Stimulated activated memory B cell treated with anti-CD40 and anti-IgM and Interleukin-4, amounts not matched to agents 10 μg/mL and 1 μg/mL and 100 μg/mL, for 72 hours (primary cell): Measurements from ENCODE around the gene ZNF850.
A peak's percentile ranks its signal among the peaks of the same experiment; 100 is the strongest.
"Not testable (repeated sequence)": the region's sequence is repeated elsewhere in the genome, so short reads cannot be mapped to it uniquely, and the experiment has no call there.

ENCODE experiments used
- ATAC-seq: fragments of 150-1000 bp; cut with Tn5 transposase; 2 replicates; pipeline ENCODE4 v1.10.0; 2021
- H3K27ac Mint-ChIP-seq: one replicate; pipeline ENCODE4 v1.8.0; 2022; ENCODE audit warnings: mild to moderate bottlenecking, mixed read lengths
- H3K27me3 Mint-ChIP-seq: one replicate; pipeline ENCODE4 v1.8.0; 2022; ENCODE audit warnings: mixed read lengths
- H3K36me3 Mint-ChIP-seq: one replicate; pipeline ENCODE4 v1.8.0; 2022; ENCODE audit warnings: mixed read lengths
- H3K4me1 Mint-ChIP-seq: one replicate; pipeline ENCODE4 v1.8.0; 2022; ENCODE audit warnings: mixed read lengths
- H3K4me3 Mint-ChIP-seq: one replicate; pipeline ENCODE4 v1.8.0; 2022; ENCODE audit warnings: mild to moderate bottlenecking, moderate library complexity, mixed read lengths
- H3K9me3 Mint-ChIP-seq: one replicate; pipeline ENCODE4 v1.8.0; 2022; ENCODE audit warnings: mixed read lengths

ZNF850 gene

DNA sequence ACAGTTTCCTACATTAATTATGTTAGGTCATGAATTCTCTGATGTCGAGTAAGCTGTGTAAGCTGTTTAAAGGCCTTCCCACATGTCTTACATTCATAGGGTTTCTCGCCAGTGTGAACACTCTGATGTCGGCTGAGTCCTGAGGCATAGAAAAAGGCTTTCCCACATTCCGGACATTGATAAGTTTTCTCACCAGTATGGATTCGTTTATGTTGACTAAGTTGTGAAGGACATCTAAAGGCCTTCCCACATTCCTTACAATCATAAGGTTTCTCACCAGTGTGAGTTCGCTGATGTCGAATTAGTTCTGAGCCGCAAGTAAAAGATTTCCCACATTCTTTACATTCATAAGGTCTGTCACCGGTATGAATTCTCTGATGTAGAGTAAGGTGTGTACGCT, 24.9 kb downstream of the ZNF850 start:
- Mint-ChIP-seq H3K9me3 (peaks cover 20% of the 10 kb centered on the region), H3K36me3 (peaks cover 85% of the 10 kb centered on the region)
- no peak for ATAC-seq

DNA sequence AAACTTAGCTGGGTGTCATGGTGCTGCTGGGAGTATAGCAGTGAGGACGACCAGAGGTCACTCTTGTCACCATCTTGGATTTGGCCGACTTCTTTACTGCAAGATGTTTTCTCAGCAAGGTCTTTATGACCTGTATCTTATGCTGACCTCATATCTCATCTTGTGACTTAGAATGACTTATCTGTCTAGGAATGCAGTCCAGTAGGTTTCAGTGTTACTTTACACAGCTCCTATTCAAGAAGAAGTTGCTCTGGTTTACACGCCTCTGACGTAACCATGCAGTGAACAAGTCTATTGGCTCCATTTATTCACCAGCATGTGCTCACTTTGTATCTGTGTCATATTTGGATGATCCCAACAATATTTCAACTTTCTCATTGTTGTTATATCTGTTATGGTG, 26.7 kb downstream of the ZNF850 start:
- H3K4me1 Mint-ChIP-seq, result no peaks in the 10 kb centered on the region
- no peak overlapping the region for H3K27ac Mint-ChIP-seq
- H3K4me3 Mint-ChIP-seq, result no peak overlapping the region
- H3K27me3 Mint-ChIP-seq, result no peaks in the 10 kb centered on the region
- H3K9me3 Mint-ChIP-seq, result peaks cover 17% of the 10 kb centered on the region
- peaks cover 82% of the 10 kb centered on the region for H3K36me3 Mint-ChIP-seq
- no peak for ATAC-seq

More for the DNA sequence above, 24.9 kb downstream of the ZNF850 start:
- Mint-ChIP-seq H3K27me3 (no peaks in the 10 kb centered on the region), H3K4me1 (no peaks in the 10 kb centered on the region), H3K27ac (no peak overlapping the region), H3K4me3 (no peak overlapping the region)

DNA sequence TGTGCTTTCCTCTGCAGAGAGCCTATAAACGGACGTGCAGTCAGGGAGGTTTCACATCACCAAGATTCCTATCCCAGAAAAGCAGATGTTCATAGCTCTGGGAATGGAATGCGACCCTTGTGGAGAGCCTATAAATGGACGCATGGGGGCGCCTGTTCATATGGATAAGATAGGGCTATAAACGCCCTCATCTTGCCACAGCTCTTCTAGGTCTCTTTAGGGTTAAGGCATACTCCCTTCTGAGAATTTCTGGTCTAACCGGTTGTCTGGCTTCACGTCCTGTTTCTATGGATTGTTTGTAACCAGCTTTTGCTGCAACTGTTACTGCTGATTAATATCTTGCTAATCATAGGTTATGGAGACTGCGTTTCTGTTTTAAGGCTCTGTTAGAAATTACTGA, 36.4 kb downstream of the ZNF850 start:
- H3K27ac Mint-ChIP-seq, ATAC-seq, H3K4me3 Mint-ChIP-seq, H3K27me3 Mint-ChIP-seq, H3K4me1 Mint-ChIP-seq: not testable (repeated sequence)
- Mint-ChIP-seq H3K9me3 (peaks cover 48% of the 10 kb centered on the region), H3K36me3 (peaks cover 85% of the 10 kb centered on the region)

DNA sequence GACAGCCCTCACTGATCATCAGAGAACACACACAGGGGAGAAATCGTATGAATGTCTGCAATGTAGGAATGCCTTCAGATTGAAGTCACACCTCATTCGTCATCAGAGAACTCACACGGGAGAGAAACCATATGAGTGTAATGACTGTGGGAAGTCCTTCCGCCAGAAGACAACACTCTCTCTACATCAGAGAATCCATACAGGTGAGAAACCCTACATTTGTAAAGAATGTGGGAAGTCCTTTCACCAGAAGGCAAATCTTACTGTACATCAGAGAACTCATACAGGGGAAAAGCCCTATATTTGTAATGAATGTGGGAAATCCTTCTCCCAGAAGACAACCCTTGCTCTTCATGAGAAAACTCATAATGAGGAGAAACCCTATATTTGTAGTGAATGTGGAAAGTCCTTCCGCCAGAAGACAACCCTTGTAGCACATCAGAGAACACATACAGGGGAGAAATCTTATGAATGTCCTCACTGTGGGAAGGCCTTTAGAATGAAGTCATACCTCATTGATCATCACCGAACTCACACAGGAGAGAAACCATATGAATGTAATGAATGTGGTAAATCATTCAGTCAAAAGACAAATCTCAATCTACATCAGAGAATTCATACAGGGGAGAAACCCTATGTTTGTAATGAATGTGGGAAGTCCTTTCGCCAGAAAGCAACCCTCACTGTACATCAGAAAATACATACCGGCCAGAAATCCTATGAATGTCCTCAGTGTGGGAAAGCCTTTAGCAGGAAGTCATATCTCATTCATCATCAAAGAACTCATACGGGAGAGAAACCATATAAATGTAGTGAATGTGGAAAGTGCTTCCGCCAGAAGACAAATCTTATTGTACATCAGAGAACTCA, 52.7 kb downstream of the ZNF850 start:
- H3K36me3 Mint-ChIP-seq, result peaks cover 81% of the 10 kb centered on the region
- H3K4me1 Mint-ChIP-seq, result no peaks in the 10 kb centered on the region
- no peak overlapping the region for H3K27ac Mint-ChIP-seq
- no peak for ATAC-seq
- no peaks in the 10 kb centered on the region for H3K27me3 Mint-ChIP-seq
- H3K4me3 Mint-ChIP-seq, result no peak overlapping the region
- peaks cover 26% of the 10 kb centered on the region for H3K9me3 Mint-ChIP-seq

DNA sequence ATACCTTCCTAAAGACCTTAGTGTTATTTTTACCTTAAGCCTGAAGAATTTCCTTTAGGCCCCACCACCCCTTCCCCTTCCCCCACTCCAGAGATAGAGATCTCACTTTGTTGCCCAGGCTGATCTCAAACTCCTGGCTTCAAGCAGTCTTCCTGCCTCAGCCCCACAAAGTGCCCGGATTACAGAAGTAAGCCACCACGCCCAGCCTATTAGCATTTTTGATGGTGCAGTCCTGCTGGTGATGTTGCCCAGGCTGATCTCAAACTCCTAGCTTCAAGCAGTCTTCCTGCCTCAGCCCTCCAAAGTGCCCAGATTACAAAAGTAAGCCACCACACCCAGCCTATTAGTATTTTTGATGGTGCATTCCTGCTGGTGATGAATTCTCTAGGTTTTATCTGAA, 63.2 kb downstream of the ZNF850 start:
- Mint-ChIP-seq H3K4me1 (no peaks in the 10 kb centered on the region), H3K4me3 (no peak overlapping the region), H3K27me3 (no peaks in the 10 kb centered on the region), H3K9me3 (peaks cover 28% of the 10 kb centered on the region), H3K36me3 (peaks cover 98% of the 10 kb centered on the region), H3K27ac (no peak overlapping the region)
- no peak for ATAC-seq

DNA sequence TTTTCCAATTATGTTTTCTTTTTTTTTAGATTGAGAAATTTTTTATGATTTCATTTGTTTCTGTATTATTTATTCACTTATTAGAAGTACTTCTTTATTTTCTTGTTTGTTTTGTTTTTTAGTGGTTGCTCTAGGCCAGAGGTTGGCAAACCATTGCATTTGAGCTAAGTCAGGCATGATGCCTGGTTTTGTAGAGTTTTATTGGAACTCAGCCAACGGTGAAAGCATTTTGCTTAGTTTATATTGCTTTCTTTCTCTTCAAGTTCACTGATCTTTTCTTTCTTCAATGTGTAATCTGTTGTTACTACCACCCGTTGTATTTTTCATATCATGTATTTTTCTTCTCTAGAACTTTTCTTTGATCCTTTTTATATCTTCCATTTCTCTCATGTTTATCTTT, 65.5 kb downstream of the ZNF850 start:
- Mint-ChIP-seq H3K9me3 (peaks cover 25% of the 10 kb centered on the region), H3K4me3 (no peak overlapping the region), H3K4me1 (no peaks in the 10 kb centered on the region), H3K36me3 (peaks cover 95% of the 10 kb centered on the region), H3K27ac (no peak overlapping the region), H3K27me3 (no peaks in the 10 kb centered on the region)
- no peak for ATAC-seq

DNA sequence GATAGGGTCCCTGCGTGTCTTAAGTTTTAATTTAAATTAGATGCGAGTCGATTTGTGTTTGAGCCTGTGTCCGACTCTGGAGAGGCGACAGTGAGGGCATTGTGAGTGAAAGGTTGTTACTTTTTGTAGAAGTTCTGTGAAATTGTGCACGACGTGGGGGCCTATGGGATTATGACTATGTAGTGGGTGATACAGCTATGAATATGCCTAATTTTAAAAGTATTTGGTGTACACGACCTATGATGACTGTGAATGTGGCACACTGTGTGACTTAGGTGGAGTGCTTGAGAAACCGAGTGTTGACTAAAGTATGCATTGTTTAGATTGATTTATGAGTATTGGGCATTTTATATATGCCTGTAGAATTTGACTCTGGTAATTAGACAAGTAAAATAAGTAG, 84.5 kb downstream of the ZNF850 start:
- Mint-ChIP-seq H3K27me3 (no peaks in the 10 kb centered on the region), H3K4me1 (peaks cover 36% of the 10 kb centered on the region), H3K36me3 (peaks cover 63% of the 10 kb centered on the region), H3K27ac (peak overlapping the region; percentile 87), H3K9me3 (peaks cover 3% of the 10 kb centered on the region), H3K4me3 (peak overlapping the region; percentile 96)
- no peak for ATAC-seq

DNA sequence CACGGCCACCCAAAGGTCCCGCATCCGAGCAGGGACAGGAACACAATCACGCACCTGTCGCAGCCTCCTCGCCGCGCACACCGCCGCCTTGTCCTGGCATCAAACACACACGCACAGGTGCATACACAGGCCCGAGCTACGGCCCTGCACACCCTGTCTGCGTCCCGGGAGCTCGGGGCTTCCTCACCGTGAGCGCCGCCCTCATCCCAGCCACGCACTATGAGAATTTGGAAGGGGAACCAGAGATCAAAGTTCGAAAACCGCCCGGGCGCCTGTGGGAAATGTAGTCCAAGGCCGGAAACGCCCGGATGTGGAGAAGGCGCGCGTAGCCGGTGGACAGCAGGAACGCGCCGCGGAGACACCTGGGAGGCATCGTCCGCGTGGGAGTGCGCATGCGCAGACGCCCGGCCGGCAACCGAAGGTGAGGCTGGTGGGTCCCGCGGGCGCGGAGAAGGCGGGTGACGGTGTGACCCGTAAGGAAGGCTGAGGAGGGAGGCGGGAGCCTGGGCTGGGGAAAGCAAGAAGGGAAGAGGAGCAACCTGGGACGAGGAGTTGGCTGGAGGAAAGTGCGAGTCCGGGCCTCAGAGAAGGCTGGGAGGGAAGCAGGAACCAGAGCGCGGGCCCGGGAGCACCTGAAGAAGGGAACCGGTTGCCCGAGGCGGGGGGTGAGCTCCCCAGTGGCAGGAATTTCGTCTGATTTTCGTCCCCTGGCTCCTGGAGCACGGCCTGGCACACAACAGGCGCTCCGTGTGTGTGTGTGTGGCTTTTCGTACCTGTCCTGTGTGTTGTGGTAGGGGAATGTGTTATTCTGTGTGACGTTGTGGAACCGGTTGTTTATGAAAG, 85.2 kb downstream of the ZNF850 start, which contains the start of gene ZNF567:
Gene ZNF567 (plus strand): TSS at position 399 of the 843 bp plus-strand sequence. CDS start 7,256 bp downstream, outside the sequence.
- H3K36me3 Mint-ChIP-seq, result peaks cover 63% of the 10 kb centered on the region
- ATAC-seq, result peak; percentile 98
- H3K9me3 Mint-ChIP-seq, result peaks cover 6% of the 10 kb centered on the region
- H3K27ac Mint-ChIP-seq, result peak within 1 kb of the TSS; percentile 87
- H3K27me3 Mint-ChIP-seq, result no peaks in the 10 kb centered on the region
- peak within 1 kb of the TSS; percentile 96 for H3K4me3 Mint-ChIP-seq
- peaks cover 36% of the 10 kb centered on the region for H3K4me1 Mint-ChIP-seq

DNA sequence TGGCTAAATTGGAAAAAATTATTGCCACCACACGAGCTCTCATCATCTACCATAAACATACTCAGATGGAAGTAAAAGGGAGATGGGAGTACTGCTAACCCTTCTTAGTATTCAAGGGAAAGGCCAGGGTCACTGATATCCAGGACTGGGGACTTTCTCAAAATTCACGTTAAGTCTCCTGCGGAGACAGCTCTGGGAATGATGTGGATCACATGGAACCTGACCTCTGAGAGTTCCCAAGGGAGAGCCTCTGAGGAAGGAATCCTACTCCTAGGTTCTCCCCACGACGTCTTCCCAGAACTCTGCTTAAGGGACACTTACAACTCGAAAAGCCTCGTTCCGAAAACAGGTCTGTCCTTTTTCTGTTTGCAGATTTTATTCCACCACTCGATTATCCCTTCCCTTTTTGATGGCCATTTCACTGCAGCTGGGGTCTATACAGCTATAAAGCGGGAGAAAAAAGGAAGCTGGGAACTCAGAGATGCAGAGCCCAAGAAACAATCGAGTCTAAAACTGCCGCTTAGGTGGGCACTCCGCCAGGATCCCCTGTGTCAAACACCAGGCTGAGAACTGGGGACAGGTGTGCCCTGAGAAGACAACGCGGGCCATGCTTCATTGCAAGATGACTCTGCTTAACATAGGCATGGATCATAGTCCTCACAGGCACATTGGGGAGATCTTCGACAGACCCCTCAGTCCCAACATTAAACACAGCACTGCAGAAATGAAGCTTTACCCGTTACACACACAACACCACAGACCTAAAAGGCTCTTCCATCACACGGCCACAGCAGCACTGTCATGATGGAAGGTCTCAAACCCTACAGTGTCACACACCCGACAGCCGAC, 86.0 kb downstream of the ZNF850 start:
- peak overlapping the region; percentile 96 for H3K4me3 Mint-ChIP-seq
- peaks cover 63% of the 10 kb centered on the region for H3K36me3 Mint-ChIP-seq
- no peak for ATAC-seq
- H3K27me3 Mint-ChIP-seq, result no peaks in the 10 kb centered on the region
- peaks cover 36% of the 10 kb centered on the region for H3K4me1 Mint-ChIP-seq
- peaks cover 6% of the 10 kb centered on the region for H3K9me3 Mint-ChIP-seq
- H3K27ac Mint-ChIP-seq, result peak overlapping the region; percentile 87

DNA sequence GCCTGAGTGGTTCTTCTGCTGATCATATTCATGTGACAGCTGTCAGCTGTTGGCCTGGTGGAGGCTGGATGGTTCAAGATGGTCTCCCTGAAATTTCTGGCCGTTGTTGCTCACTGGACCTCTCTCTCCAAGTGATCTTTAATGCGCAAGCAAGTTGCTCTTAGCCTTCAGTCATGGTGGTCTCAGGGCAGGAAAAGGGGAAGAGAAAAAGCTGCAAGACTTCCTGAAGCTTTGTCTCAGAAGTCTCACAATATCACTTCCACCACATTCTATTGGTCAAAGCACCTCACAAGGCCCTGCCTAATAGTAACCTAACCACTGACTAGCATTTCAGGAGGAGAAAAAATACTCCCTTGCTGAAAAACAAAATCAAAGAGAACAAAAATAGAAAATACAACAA, 86.8 kb downstream of the ZNF850 start:
- peak overlapping the region; percentile 96 for H3K4me3 Mint-ChIP-seq
- peaks cover 6% of the 10 kb centered on the region for H3K9me3 Mint-ChIP-seq
- H3K27me3 Mint-ChIP-seq, result no peaks in the 10 kb centered on the region
- H3K36me3 Mint-ChIP-seq, result peaks cover 63% of the 10 kb centered on the region
- H3K4me1 Mint-ChIP-seq, result peaks cover 36% of the 10 kb centered on the region
- peak overlapping the region; percentile 87 for H3K27ac Mint-ChIP-seq
- no peak for ATAC-seq

DNA sequence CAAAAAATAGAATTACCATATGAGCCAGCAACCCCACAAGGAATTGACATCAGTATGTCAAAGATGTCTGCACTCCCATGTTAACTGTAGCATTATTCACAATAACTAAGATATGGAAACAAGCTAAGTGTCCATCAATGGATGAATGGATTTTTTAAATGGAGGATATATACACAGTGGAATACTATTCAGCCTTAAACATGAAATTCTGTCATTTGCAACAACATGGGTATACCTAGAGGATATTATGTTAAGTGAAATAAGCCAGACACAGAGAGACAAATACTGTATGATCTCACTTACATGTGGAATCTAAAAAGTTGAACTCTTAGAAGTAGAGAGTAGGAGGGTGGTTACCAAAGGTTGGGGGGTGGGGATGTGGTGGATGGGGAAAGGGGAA, 93.2 kb downstream of the ZNF850 start:
- Mint-ChIP-seq H3K4me3 (no peak overlapping the region), H3K36me3 (peaks cover 62% of the 10 kb centered on the region), H3K9me3 (peaks cover 12% of the 10 kb centered on the region), H3K27ac (no peak overlapping the region), H3K27me3 (no peaks in the 10 kb centered on the region), H3K4me1 (peaks cover under 1% of the 10 kb centered on the region)
- ATAC-seq, result no peak

DNA sequence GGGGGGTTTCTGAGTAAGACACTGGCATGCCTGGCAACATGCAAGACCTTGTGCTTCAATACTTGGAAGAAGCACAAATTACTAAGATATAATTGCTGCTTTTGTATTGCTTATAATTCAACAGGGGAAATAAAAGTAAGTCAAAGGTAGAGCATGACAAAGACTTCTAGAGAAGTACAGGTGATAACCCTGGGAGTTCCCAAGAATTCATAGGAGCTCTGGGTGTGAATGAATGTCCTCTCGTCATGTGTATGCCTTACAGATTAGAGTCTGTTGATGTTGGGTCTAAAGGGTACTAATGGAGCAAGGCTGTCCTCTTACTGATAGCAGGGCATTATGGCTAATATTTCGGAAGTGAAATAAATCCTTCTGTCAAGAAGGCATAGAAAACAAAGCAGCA, 98.4 kb downstream of the ZNF850 start:
- no peak for ATAC-seq
- peaks cover 9% of the 10 kb centered on the region for H3K9me3 Mint-ChIP-seq
- no peak overlapping the region for H3K27ac Mint-ChIP-seq
- peaks cover 8% of the 10 kb centered on the region for H3K4me1 Mint-ChIP-seq
- peaks cover 59% of the 10 kb centered on the region for H3K36me3 Mint-ChIP-seq
- no peak overlapping the region for H3K4me3 Mint-ChIP-seq
- no peaks in the 10 kb centered on the region for H3K27me3 Mint-ChIP-seq

DNA sequence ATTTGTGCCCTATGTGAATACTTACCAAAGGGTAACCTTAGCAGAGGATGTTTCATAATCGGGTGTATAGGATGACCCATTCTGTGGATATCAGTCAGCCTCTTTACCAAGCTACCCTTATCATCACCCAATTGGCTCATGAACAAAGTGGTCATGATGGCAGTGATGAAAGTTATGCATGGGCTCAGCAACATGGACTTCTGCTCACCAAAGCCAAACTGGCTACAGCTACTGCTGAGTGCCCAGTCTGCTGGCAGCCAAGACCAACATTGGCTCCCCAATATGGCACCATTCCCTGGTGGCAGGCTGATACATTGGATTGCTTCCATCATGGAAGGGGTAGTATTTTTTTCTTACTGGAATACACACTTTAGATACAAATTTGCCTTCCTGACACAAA, 100.2 kb downstream of the ZNF850 start:
- Mint-ChIP-seq H3K27ac (no peak overlapping the region), H3K9me3 (peaks cover 14% of the 10 kb centered on the region), H3K36me3 (peaks cover 52% of the 10 kb centered on the region), H3K4me1 (peaks cover 21% of the 10 kb centered on the region), H3K4me3 (no peak overlapping the region), H3K27me3 (no peaks in the 10 kb centered on the region)
- no peak for ATAC-seq

DNA sequence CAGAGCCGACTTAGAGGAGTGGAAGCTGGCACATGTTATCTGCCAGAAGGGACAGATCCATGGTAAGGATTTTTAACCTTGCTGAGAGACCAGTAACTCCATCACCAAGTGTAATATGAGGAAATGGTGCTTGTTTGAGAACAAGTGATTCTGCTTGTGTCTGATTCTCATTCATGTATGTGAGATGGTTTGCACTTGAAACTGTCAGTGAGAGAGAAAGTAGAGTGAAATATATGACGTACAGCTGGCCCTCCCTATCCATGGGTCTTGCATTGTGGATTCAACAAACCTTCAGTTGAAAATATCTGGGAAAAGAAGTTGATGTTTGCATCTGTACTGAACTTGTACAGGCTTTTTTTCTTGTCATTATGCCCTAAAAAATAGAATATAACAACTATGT, 104.0 kb downstream of the ZNF850 start:
- H3K4me3 Mint-ChIP-seq, result peak overlapping the region; percentile 4
- peaks cover 66% of the 10 kb centered on the region for H3K36me3 Mint-ChIP-seq
- no peak for ATAC-seq
- H3K27me3 Mint-ChIP-seq, result no peaks in the 10 kb centered on the region
- peaks cover 20% of the 10 kb centered on the region for H3K9me3 Mint-ChIP-seq
- no peak overlapping the region for H3K27ac Mint-ChIP-seq
- peaks cover 36% of the 10 kb centered on the region for H3K4me1 Mint-ChIP-seq

DNA sequence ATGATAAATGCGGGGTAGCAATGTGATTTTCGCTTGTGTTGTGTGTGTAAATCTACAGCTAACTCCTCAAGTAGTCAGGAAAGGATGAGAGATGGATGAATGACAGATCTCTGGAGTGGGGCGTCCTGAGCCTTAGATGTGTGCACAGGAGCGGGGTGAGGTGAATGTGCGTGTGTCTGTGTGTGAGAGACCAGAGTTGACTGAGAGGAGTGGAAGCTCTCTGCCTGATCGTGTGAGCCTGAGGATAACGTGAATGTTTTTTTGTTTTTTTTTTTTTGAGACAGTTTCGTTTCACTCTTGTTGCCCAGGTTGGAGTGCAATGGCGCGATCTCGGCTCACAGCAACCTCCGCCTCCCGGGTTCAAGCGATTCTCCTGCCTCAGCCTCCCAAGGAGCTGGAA, 106.8 kb downstream of the ZNF850 start:
- Mint-ChIP-seq H3K4me1 (peaks cover 36% of the 10 kb centered on the region), H3K36me3 (peaks cover 69% of the 10 kb centered on the region), H3K27me3 (no peaks in the 10 kb centered on the region), H3K4me3 (peak overlapping the region; percentile 100), H3K9me3 (peaks cover 23% of the 10 kb centered on the region), H3K27ac (peak overlapping the region; percentile 99)
- ATAC-seq, result no peak
